ENCODE measurements around the gene EBLN1. TPM values are rescaled to one million over a fixed set of nuclear protein-coding genes. Genes with fewer than 3 reads are reported as not detected.

The EBLN1 gene
- total and polyA plus RNA-seq, 7 experiments from 2014 or later, result not detected

DNA sequence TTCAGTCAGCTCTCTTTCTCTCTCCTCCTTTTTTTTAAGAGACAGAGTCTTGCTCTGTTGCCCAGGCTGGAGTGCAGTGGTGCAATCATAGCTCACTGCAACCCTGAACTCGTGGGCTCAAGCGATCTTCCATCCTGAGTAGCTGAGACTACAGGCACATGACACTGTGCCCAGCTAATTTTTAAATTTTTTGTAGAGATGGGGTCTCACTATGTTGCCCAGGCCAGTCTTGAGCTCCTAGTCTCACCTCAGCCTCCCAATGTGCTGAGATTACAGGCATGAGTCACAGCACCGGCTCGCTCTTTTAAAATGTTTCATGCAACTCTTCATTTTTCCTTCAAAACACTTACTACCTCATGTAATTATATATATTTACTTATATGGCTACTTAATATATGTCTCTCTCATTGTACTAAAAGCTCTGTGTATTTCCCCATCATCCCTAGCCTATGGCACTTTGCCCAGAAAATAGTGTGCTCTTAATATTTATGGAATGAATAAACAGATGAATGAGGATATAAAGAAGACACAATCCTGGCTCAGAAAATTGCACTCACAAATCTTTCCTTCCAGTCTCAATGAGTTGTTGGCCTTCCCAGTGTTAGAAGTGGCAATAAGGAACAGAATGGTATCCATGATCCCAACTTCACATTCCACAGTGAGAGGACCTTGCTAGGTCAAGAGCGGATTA is 33.9 kb downstream of the EBLN1 start:
- intact Hi-C loops (cut with micrococcal nuclease), result no loop called here
- Histone ChIP-seq H3K4me3 (ENCODE audit: low read length) (no peak overlapping the region), H3K9me3 (ENCODE audit: control insufficient read depth in 2 of 3, low read length in 3 of 3) (no peaks in the 10 kb centered on the region), H3K4me1 (ENCODE audit: control insufficient read depth in 2 of 2, insufficient read depth in 2 of 2, low read length in 2 of 2) (no peaks in the 10 kb centered on the region), H3K27me3 (ENCODE audit: control insufficient read depth in 2 of 2, insufficient read depth in 2 of 2, low read length in 2 of 2) (no peaks in the 10 kb centered on the region), H3K36me3 (ENCODE audit: control insufficient read depth in 2 of 3, insufficient read depth in 3 of 3, low read length in 3 of 3) (no peaks in the 10 kb centered on the region), H3K27ac (ENCODE audit: low read depth, low read length) (no peak overlapping the region)
- Mint-ChIP-seq H3K4me3 (no peak overlapping the region), H3K4me1 (no peaks in the 10 kb centered on the region), H3K27me3 (peaks cover 24 to 52% (median 32%) of the 10 kb centered on the region in 5 donors), H3K9me3 (peaks cover 0 to 14% (median 6%) of the 10 kb centered on the region in 11 donors), H3K27ac (no peak overlapping the region), H3K36me3 (peaks cover 0 to 5% (median 0%) of the 10 kb centered on the region in 5 donors)
- CTCF ChIA-PET, result no interaction called here
- DNase-seq (no peak), ATAC-seq (no peak)
- POLR2A ChIA-PET, result interaction anchor here (0.6 kb wide), 1 partner anchor 124 kb away, joined by 3 read pairs; no protein-coding TSS in a partner anchor

- Histone ChIP-seq H3K4me1 (ENCODE audit: control insufficient read depth in 2 of 2, insufficient read depth in 2 of 2, low read length in 2 of 2) (no peaks in the 10 kb centered on the region), H3K36me3 (ENCODE audit: control insufficient read depth in 2 of 3, insufficient read depth in 3 of 3, low read length in 3 of 3) (no peaks in the 10 kb centered on the region), H3K4me3 (ENCODE audit: low read length) (no peak overlapping the region), H3K27ac (ENCODE audit: low read depth, low read length) (no peak overlapping the region), H3K9me3 (ENCODE audit: control insufficient read depth in 2 of 3, low read length in 3 of 3) (no peaks in the 10 kb centered on the region), H3K27me3 (ENCODE audit: control insufficient read depth in 2 of 2, insufficient read depth in 2 of 2, low read length in 2 of 2) (no peaks in the 10 kb centered on the region)
- intact Hi-C loops (cut with micrococcal nuclease), result no loop called here
- H3K27me3 Mint-ChIP-seq, result peaks cover 30 to 56% (median 38%) of the 10 kb centered on the region in 5 donors
- no peak overlapping the region for H3K4me3 Mint-ChIP-seq
- CTCF ChIA-PET, result no interaction called here
- POLR2A ChIA-PET, result no interaction called here
- DNase-seq (no peak), ATAC-seq (no peak)
- H3K27ac Mint-ChIP-seq, result no peak overlapping the region
- H3K9me3 Mint-ChIP-seq, result peaks cover 0 to 14% (median 6%) of the 10 kb centered on the region in 11 donors
- H3K36me3 Mint-ChIP-seq, result peaks cover 0 to 5% (median 0%) of the 10 kb centered on the region in 5 donors
- no peaks in the 10 kb centered on the region for H3K4me1 Mint-ChIP-seq
These were observed 37.1 kb downstream of the EBLN1 start for GRCh38 chr10:22180724-22181123.

GRCh38 chr10:22174442-22174841 is 43.4 kb downstream of the EBLN1 start:
- H3K27me3 Mint-ChIP-seq, result peaks cover 24 to 50% (median 37%) of the 10 kb centered on the region in 5 donors
- intact Hi-C loops (cut with micrococcal nuclease), result no loop called here

DNA sequence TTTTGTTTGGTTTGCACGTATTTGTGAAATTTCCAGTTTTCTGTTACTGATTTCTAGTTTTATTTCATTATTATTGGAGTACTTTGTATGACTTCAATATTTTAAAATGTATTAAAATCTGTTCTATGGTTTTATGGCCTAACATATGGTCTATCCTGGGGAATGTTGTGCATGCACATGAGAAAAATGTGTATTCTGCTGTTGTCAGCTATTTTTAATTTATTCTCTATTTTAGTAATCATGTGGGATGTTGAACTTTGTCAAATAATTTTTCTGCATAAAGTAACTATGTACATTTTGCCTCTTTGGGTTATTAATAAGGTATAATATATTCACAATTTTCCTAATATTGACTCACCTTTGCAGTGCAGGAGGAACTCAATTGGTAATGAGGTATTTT is 46.7 kb downstream of the EBLN1 start:
- H3K36me3 Mint-ChIP-seq, result peaks cover 0 to 8% (median 4%) of the 10 kb centered on the region in 5 donors
- H3K36me3 ChIP-seq (ENCODE audit: control insufficient read depth in 2 of 3, insufficient read depth in 3 of 3, low read length in 3 of 3), result no peaks in the 10 kb centered on the region
- DNase-seq, result no peak
- no peak overlapping the region for H3K27ac Mint-ChIP-seq
- H3K9me3 Mint-ChIP-seq, result peaks cover 0 to 31% (median 7%) of the 10 kb centered on the region in 11 donors
- peaks cover 0 to 7% (median 0%) of the 10 kb centered on the region in 3 experiments for H3K9me3 ChIP-seq (ENCODE audit: control insufficient read depth in 2 of 3, low read length in 3 of 3)
- peaks cover 13 to 50% (median 31%) of the 10 kb centered on the region in 5 donors for H3K27me3 Mint-ChIP-seq
- H3K27me3 ChIP-seq (ENCODE audit: control insufficient read depth in 2 of 2, insufficient read depth in 2 of 2, low read length in 2 of 2), result no peaks in the 10 kb centered on the region
- ChIA-PET POLR2A (no interaction called here), CTCF (no interaction called here)
- no peak overlapping the region for H3K27ac ChIP-seq (ENCODE audit: low read depth, low read length)
- no peaks in the 10 kb centered on the region for H3K4me1 ChIP-seq (ENCODE audit: control insufficient read depth in 2 of 2, insufficient read depth in 2 of 2, low read length in 2 of 2)
- ATAC-seq, result no peak
- no peak overlapping the region for H3K4me3 ChIP-seq (ENCODE audit: low read length)
- H3K4me3 Mint-ChIP-seq, result no peak overlapping the region
- intact Hi-C loops (cut with micrococcal nuclease), result no loop called here
- peaks cover 0 to 8% (median 0%) of the 10 kb centered on the region in 7 donors for H3K4me1 Mint-ChIP-seq

More at GRCh38 chr10:22174442-22174841, 43.4 kb downstream of the EBLN1 start:
- Mint-ChIP-seq H3K9me3 (peaks cover 0 to 20% (median 4%) of the 10 kb centered on the region in 11 donors), H3K4me1 (no peaks in the 10 kb centered on the region), H3K4me3 (no peak overlapping the region), H3K27ac (no peak overlapping the region), H3K36me3 (peaks cover 0 to 8% (median 4%) of the 10 kb centered on the region in 5 donors)
- Histone ChIP-seq H3K27ac (ENCODE audit: low read depth, low read length) (no peak overlapping the region), H3K27me3 (ENCODE audit: control insufficient read depth in 2 of 2, insufficient read depth in 2 of 2, low read length in 2 of 2) (no peaks in the 10 kb centered on the region), H3K36me3 (ENCODE audit: control insufficient read depth in 2 of 3, insufficient read depth in 3 of 3, low read length in 3 of 3) (no peaks in the 10 kb centered on the region), H3K4me1 (ENCODE audit: control insufficient read depth in 2 of 2, insufficient read depth in 2 of 2, low read length in 2 of 2) (no peaks in the 10 kb centered on the region), H3K4me3 (ENCODE audit: low read length) (no peak overlapping the region), H3K9me3 (ENCODE audit: control insufficient read depth in 2 of 3, low read length in 3 of 3) (peaks cover 0 to 7% (median 0%) of the 10 kb centered on the region in 3 experiments)
- DNase-seq (no peak), ATAC-seq (no peak)
- ChIA-PET CTCF (interaction anchor here (0.6 to 0.7 kb wide), 2 partner anchors 16 to 263 kb away, joined by 4 to 5 read pairs; no protein-coding TSS in a partner anchor), POLR2A (no interaction called here)

- H3K27ac ChIP-seq (ENCODE audit: low read depth, low read length), result no peak overlapping the region
- Mint-ChIP-seq H3K36me3 (peaks cover 0 to 8% (median 4%) of the 10 kb centered on the region in 5 donors), H3K9me3 (peaks cover 0 to 31% (median 7%) of the 10 kb centered on the region in 11 donors), H3K27ac (no peak overlapping the region), H3K4me3 (no peak overlapping the region), H3K4me1 (peaks cover 0 to 8% (median 0%) of the 10 kb centered on the region in 7 donors), H3K27me3 (peaks cover 11 to 45% (median 29%) of the 10 kb centered on the region in 5 donors)
- H3K4me3 ChIP-seq (ENCODE audit: low read length), result no peak overlapping the region
- ATAC-seq, result no peak
- H3K4me1 ChIP-seq (ENCODE audit: control insufficient read depth in 2 of 2, insufficient read depth in 2 of 2, low read length in 2 of 2), result no peaks in the 10 kb centered on the region
- intact Hi-C loops (cut with micrococcal nuclease), result no loop called here
- H3K36me3 ChIP-seq (ENCODE audit: control insufficient read depth in 2 of 3, insufficient read depth in 3 of 3, low read length in 3 of 3), result no peaks in the 10 kb centered on the region
- no peaks in the 10 kb centered on the region for H3K27me3 ChIP-seq (ENCODE audit: control insufficient read depth in 2 of 2, insufficient read depth in 2 of 2, low read length in 2 of 2)
- ChIA-PET CTCF (no interaction called here), POLR2A (no interaction called here)
- peaks cover 0 to 7% (median 0%) of the 10 kb centered on the region in 3 experiments for H3K9me3 ChIP-seq (ENCODE audit: control insufficient read depth in 2 of 3, low read length in 3 of 3)
- no peak for DNase-seq
These were observed 47.2 kb downstream of the EBLN1 start for GRCh38 chr10:22170582-22170981.

GRCh38 chr10:22159979-22160378 is 57.8 kb downstream of the EBLN1 start:
- no peak overlapping the region for H3K4me3 Mint-ChIP-seq
- H3K4me1 Mint-ChIP-seq, result peaks cover 7 to 22% (median 12%) of the 10 kb centered on the region in 7 donors
- H3K27ac Mint-ChIP-seq, result no peak overlapping the region
- H3K27me3 ChIP-seq (ENCODE audit: control insufficient read depth in 2 of 2, insufficient read depth in 2 of 2, low read length in 2 of 2), result no peaks in the 10 kb centered on the region
- POLR2A ChIA-PET, result interaction anchor here (1.1 kb wide), 1 partner anchor 69 kb away, joined by 3 read pairs; no protein-coding TSS in a partner anchor
- H3K36me3 ChIP-seq (ENCODE audit: control insufficient read depth in 2 of 3, insufficient read depth in 3 of 3, low read length in 3 of 3), result no peaks in the 10 kb centered on the region
- H3K27me3 Mint-ChIP-seq, result no peaks in the 10 kb centered on the region
- no peak for DNase-seq
- no peaks in the 10 kb centered on the region for H3K4me1 ChIP-seq (ENCODE audit: control insufficient read depth in 2 of 2, insufficient read depth in 2 of 2, low read length in 2 of 2)
- no peak overlapping the region for H3K4me3 ChIP-seq (ENCODE audit: low read length)
- no peaks in the 10 kb centered on the region for H3K9me3 ChIP-seq (ENCODE audit: control insufficient read depth in 2 of 3, low read length in 3 of 3)
- CTCF ChIA-PET, result no interaction called here
- intact Hi-C loops (cut with micrococcal nuclease), result loop anchor here in 1 of 2 donors (5.0 kb wide), 1 partner anchor 158 kb away; the partner anchor contains the start of gene DNAJC1
- H3K9me3 Mint-ChIP-seq, result peaks cover 0 to 8% (median 0%) of the 10 kb centered on the region in 11 donors
- no peak for ATAC-seq
- H3K27ac ChIP-seq (ENCODE audit: low read depth, low read length), result no peak overlapping the region
- peaks cover 0 to 2% (median 0%) of the 10 kb centered on the region in 5 donors for H3K36me3 Mint-ChIP-seq

All from naive thymus-derived CD4-positive, alpha-beta T cell (primary cell).